GM12864 (cell line): ENCODE measurements around the gene RUNX2.

ENCODE experiments used
- DNase-seq: peaks from one replicate; pipeline ENCODE4 v3.0.0-alpha.2; 2011; ENCODE audit warnings: low read depth
- H3K4me3 ChIP-seq: 2 replicates; pipeline ENCODE4 v1.5.1; 2011; ENCODE audit warnings: mild to moderate bottlenecking, low read depth, low read length, control low read depth
- CTCF ChIP-seq: IDR thresholded peaks from 2 replicates; pipeline ENCODE4 v1.5.1; 2011; ENCODE audit warnings: low read depth, mild to moderate bottlenecking, moderate library complexity, low read length, control low read depth, inconsistent platforms; ENCODE audit errors: missing control alignments

Gene RUNX2

GRCh38 chr6:45521226-45521625 is 193.1 kb downstream of the RUNX2 start:
- no peak for TF ChIP-seq CTCF
- H3K4me3 ChIP-seq: no peak overlapping the region
- no peak for DNase-seq

- DNase-seq: no peak
- TF ChIP-seq CTCF: no peak
Measured at GRCh38 chr6:45522486-45522885, 194.4 kb downstream of the RUNX2 start.

GRCh38 chr6:45527210-45527609 is 199.1 kb downstream of the RUNX2 start:
- no peak for DNase-seq
- H3K4me3 ChIP-seq: no peak overlapping the region
- TF ChIP-seq CTCF: no peak

More at GRCh38 chr6:45522486-45522885, 194.4 kb downstream of the RUNX2 start:
- no peak overlapping the region for H3K4me3 ChIP-seq

GRCh38 chr6:45531999-45532595 is 204.0 kb downstream of the RUNX2 start:
- H3K4me3 ChIP-seq: no peak overlapping the region
- no peak for DNase-seq
- TF ChIP-seq CTCF: no peak

GRCh38 chr6:45532721-45533210 is 204.6 kb downstream of the RUNX2 start:
- no peak for DNase-seq
- no peak overlapping the region for H3K4me3 ChIP-seq
- TF ChIP-seq CTCF: no peak

- TF ChIP-seq CTCF: no peak
Measured at GRCh38 chr6:45533386-45533785, 205.3 kb downstream of the RUNX2 start.

GRCh38 chr6:45535933-45536332 is 207.8 kb downstream of the RUNX2 start:
- DNase-seq: no peak
- H3K4me3 ChIP-seq: no peak overlapping the region
- no peak for TF ChIP-seq CTCF

More at GRCh38 chr6:45533386-45533785, 205.3 kb downstream of the RUNX2 start:
- no peak overlapping the region for H3K4me3 ChIP-seq
- no peak for DNase-seq
